Gastroesophageal sphincter (tissue), 3 donors: ENCODE measurements around the gene MPDU1.

Experiments used
- EP300 ChIP-seq: sonication (generic); formaldehyde crosslinking; IDR thresholded peaks from one replicate; pipeline ENCODE4 v1.6.1; 2017; ENCODE audit warnings: antibody characterized with exemption, mild to moderate bottlenecking
- POLR2A ChIP-seq, 2 donors: fragments of 450-650 bp; IDR thresholded peaks; one replicate each; pipeline ENCODE4 v1.6.1; 2017; ENCODE audit warnings: antibody characterized with exemption in 2 of 2, mild to moderate bottlenecking in 2 of 2, moderate library complexity in 1 of 2
- TF ChIP-seq, protein P1 (sequence below), 4 experiments: fragments of 200-600 bp in 2 of 4; fragments of 450-650 bp in 2 of 4; sonication (generic) in 1 of 4; IDR thresholded peaks; one replicate each; pipeline ENCODE4 v1.5.1; 2017 to 2019; ENCODE audit warnings: antibody characterized with exemption in 4 of 4, mild to moderate bottlenecking in 2 of 4, moderate library complexity in 2 of 4

DNA sequence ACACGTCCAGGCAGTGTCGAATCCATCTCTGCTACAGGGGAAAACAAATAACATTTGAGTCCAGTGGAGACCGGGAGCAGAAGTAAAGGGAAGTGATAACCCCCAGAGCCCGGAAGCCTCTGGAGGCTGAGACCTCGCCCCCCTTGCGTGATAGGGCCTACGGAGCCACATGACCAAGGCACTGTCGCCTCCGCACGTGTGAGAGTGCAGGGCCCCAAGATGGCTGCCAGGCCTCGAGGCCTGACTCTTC is 11.4 kb upstream of the MPDU1 start:
- TF ChIP-seq, protein P1, sequence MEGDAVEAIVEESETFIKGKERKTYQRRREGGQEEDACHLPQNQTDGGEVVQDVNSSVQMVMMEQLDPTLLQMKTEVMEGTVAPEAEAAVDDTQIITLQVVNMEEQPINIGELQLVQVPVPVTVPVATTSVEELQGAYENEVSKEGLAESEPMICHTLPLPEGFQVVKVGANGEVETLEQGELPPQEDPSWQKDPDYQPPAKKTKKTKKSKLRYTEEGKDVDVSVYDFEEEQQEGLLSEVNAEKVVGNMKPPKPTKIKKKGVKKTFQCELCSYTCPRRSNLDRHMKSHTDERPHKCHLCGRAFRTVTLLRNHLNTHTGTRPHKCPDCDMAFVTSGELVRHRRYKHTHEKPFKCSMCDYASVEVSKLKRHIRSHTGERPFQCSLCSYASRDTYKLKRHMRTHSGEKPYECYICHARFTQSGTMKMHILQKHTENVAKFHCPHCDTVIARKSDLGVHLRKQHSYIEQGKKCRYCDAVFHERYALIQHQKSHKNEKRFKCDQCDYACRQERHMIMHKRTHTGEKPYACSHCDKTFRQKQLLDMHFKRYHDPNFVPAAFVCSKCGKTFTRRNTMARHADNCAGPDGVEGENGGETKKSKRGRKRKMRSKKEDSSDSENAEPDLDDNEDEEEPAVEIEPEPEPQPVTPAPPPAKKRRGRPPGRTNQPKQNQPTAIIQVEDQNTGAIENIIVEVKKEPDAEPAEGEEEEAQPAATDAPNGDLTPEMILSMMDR (IDR thresholded peaks at IDR 0.05): no peak
- TF ChIP-seq POLR2A (IDR thresholded peaks at IDR 0.05): no peak
- no peak for TF ChIP-seq EP300
